ENCODE data around the gene KIF3C. TPM values are rescaled to one million over a fixed set of nuclear protein-coding genes. Genes with fewer than 3 reads are reported as not detected.

The KIF3C gene
- total and polyA plus RNA-seq, 2 of the 8 experiments (the other 6 are each of a cell fraction or from before 2014, with no cell fraction given) = 13.4 to 58.1 TPM

- Histone ChIP-seq H3K4me2 (ENCODE audit: insufficient read depth in 1 of 2, low read depth in 2 of 2, low read length in 2 of 2) (no peak overlapping the region), H3K9me3 (ENCODE audit: insufficient read depth in 2 of 2, low read depth in 1 of 2, low read length in 1 of 2) (no peaks in the 10 kb centered on the region), H4K91ac (replicated peaks; ENCODE audit: insufficient read length, low read length) (no peak overlapping the region), H3K79me1 (ENCODE audit: low read depth, low read length) (no peaks in the 10 kb centered on the region), H3K4me1 (replicated peaks in 1 of 4; ENCODE audit: control insufficient read depth in 3 of 4, insufficient read depth in 4 of 4, low read length in 3 of 4) (peaks cover 0 to 2% (median 2%) of the 10 kb centered on the region in 4 experiments; a peak in 2 of 7 replicates), H3K4me3 (ENCODE audit: extremely low read depth in 1 of 4, insufficient read depth in 2 of 4, low read depth in 3 of 4, low read length in 4 of 4) (no peak overlapping the region), H3K79me2 (ENCODE audit: control insufficient read depth in 1 of 2, insufficient read depth in 2 of 2, low read length in 2 of 2) (no peaks in the 10 kb centered on the region), H2BK12ac (ENCODE audit: low read depth, low read length) (no peak overlapping the region), H4K5ac (ENCODE audit: insufficient read length, low read depth, low read length) (no peak overlapping the region), H3K56ac (replicated peaks; ENCODE audit: insufficient read length, low read depth, low read length) (no peak overlapping the region), H4K20me1 (replicated peaks in 1 of 2; ENCODE audit: control insufficient read depth in 1 of 2, insufficient read depth in 2 of 2, low read length in 2 of 2) (no peaks in the 10 kb centered on the region), H2AK5ac (ENCODE audit: low read depth, low read length) (no peak overlapping the region), H2AFZ (ENCODE audit: low read length) (0 out of 2 replicates have a peak overlapping the region, but pooled peaks have one; percentile 66), H3K23ac (ENCODE audit: insufficient read length) (no peak overlapping the region), H2BK15ac (ENCODE audit: low read length) (no peak overlapping the region), H4K8ac (ENCODE audit: extremely low read depth, insufficient read depth, low read length) (no peak overlapping the region), H3K18ac (ENCODE audit: extremely low read depth, low read length) (no peak overlapping the region), H3K4ac (replicated peaks; ENCODE audit: insufficient read length, low read depth, low read length) (no peak overlapping the region), H3K27ac (ENCODE audit: low read depth, low read length) (no peak overlapping the region), H2BK120ac (replicated peaks; ENCODE audit: low read depth, low read length) (no peak overlapping the region), H2BK20ac (ENCODE audit: low read length) (no peak overlapping the region), H3K9ac (replicated peaks in 1 of 4; ENCODE audit: extremely low read depth in 1 of 4, low read depth in 3 of 4, low read length in 3 of 4) (no peak overlapping the region), H3K23me2 (ENCODE audit: low read depth, low read length) (peaks cover under 1% of the 10 kb centered on the region; the same call in 1 of the 2 replicates), H2BK5ac (ENCODE audit: low read depth, low read length) (no peak overlapping the region), H3K14ac (ENCODE audit: insufficient read length) (no peak overlapping the region), H3K27me3 (replicated peaks in 1 of 4; ENCODE audit: control insufficient read depth in 3 of 4, extremely low read depth in 1 of 4, insufficient read depth in 3 of 4, low read length in 3 of 4) (no peaks in the 10 kb centered on the region), H3K36me3 (ENCODE audit: control insufficient read depth in 2 of 4, insufficient read depth in 4 of 4, low read length in 3 of 4) (no peaks in the 10 kb centered on the region)
- 97% methylated on average over 9 of the region's 9 CpGs; no CpG with 5 or more reads in 1 of the 2 experiments for WGBS, 2 experiments (ENCODE audit: extremely low coverage in 1 of 2, insufficient coverage in 1 of 2, insufficient read length in 1 of 2, insufficient replicate concordance in 2 of 2, low coverage in 1 of 2, low lambda C conversion rate in 2 of 2, missing lambda C conversion rate in 1 of 2)
- ChIA-PET CTCF (ENCODE audit: partially characterized antibody) (interaction anchor here (0.6 to 1.9 kb wide), 5 partner anchors 21 to 157 kb away, joined by 3 to 5 read pairs (median 4); no protein-coding TSS in a partner anchor), POLR2A (ENCODE audit: partially characterized antibody) (interaction anchor here (0.6 kb wide), 1 partner anchor 180 kb away, joined by 3 read pairs; no protein-coding TSS in a partner anchor)
- DNase-seq (ENCODE audit: low read depth in 1 of 2, low spot score in 2 of 2) = no peak
- no peak for FAIRE-seq
- TF ChIP-seq MAX (IDR thresholded peaks at IDR 0.05) (no peak), JUND (IDR thresholded peaks at IDR 0.05; ENCODE audit: low read length) (no peak), YY1 (IDR thresholded peaks at IDR 0.05; ENCODE audit: low read depth, low read length) (no peak), POLR2AphosphoS5 (IDR thresholded peaks at IDR 0.05; ENCODE audit: low read depth, low read length) (no peak), ATF2 (IDR thresholded peaks at IDR 0.05; ENCODE audit: low read length) (no peak), CTCF (IDR thresholded peaks at IDR 0.05; ENCODE audit: control extremely low read depth in 1 of 3, insufficient read depth in 1 of 3, low read depth in 1 of 3, low read length in 3 of 3) (no peak), ASH2L (IDR thresholded peaks at IDR 0.05; ENCODE audit: low read length) (no peak), SIN3A (conservative IDR thresholded peaks at IDR 0.05 in 1 of 2, IDR thresholded peaks at IDR 0.05 in 1 of 2; ENCODE audit: low read depth in 1 of 2, low read length in 2 of 2) (no peak), CREB1 (IDR thresholded peaks at IDR 0.05) (no peak), BCL11A (IDR thresholded peaks at IDR 0.05; ENCODE audit: low read depth in 2 of 2, low read length in 2 of 2) (no peak)
Observed at GRCh38 chr2:25988134-25988533, 5.8 kb upstream of the KIF3C start.

Measured in H1 (cell line).